ENCODE data around the gene PRM1. TPM values are rescaled to one million over a fixed set of nuclear protein-coding genes. Genes with fewer than 3 reads are reported as not detected.

Gene PRM1
- total and polyA plus RNA-seq, 2 of the 13 experiments (the other 11 are each of a cell fraction or from before 2014, with no cell fraction given), result not detected

DNA sequence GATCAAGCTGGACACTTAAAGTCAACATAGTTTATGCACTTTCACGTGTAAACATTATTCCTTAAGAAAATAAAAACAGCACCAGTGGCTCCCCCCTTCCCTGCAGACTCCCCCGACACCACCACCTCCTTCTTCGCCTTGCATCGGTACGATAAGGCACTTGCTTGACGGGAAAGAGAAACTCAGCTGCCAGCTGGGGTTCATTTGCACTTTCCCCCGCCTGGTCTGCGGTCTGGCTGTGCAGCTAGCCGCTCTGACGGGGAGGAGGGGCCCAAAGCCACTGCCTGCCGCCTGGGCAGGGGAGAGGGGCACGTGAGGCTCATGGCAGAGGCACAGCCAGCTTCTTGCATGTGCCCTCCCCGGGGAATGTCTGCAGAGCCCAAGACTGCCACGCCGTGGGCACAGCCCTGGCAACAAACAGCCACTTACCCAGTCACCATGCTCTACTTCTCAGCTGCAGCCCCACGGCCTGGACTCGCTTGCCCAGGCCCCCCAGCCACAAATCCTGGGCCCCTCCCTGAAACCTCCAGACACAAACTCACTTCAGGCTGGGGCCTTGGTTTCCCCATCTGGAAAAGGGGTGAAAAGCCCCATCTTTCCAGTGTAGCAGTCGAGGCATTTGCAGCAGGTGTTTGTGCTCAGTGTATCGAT is 16.5 kb upstream of the PRM1 start (continued):
- TF ChIP-seq ZSCAN25 (CRISPR knock-in tag; IDR thresholded peaks at IDR 0.05) (peak; percentile 84), SP2 (CRISPR knock-in tag; IDR thresholded peaks at IDR 0.05) (no peak), EHMT2 (IDR thresholded peaks at IDR 0.05; ENCODE audit: borderline replicate concordance, low read depth, low read length) (no peak), ZFP90 (CRISPR knock-in tag; IDR thresholded peaks at IDR 0.05; ENCODE audit: borderline replicate concordance) (peak; percentile 85; the same call in 1 of the 2 replicates), HNRNPK (IDR thresholded peaks at IDR 0.05; ENCODE audit: low read depth, low read length, poor library complexity, severe bottlenecking) (no peak), ZNF724P (CRISPR knock-in tag; IDR thresholded peaks at IDR 0.05; ENCODE audit: borderline replicate concordance) (peak; percentile 72), ZNF205 (CRISPR knock-in tag; IDR thresholded peaks at IDR 0.05) (no peak), ZNF879 (CRISPR knock-in tag; IDR thresholded peaks at IDR 0.05) (no peak; the same call in 1 of the 2 replicates), POLR2AphosphoS2 (IDR thresholded peaks at IDR 0.05; ENCODE audit: low read depth, low read length) (no peak), NR3C1 (CRISPR knock-in tag; IDR thresholded peaks at IDR 0.05) (no peak), KAT2B (IDR thresholded peaks at IDR 0.05; ENCODE audit: borderline replicate concordance, low read depth, low read length) (no peak), PCBP1 (IDR thresholded peaks at IDR 0.05; ENCODE audit: borderline replicate concordance, low read depth, low read length) (peak; percentile 92), HOXA9 (CRISPR knock-in tag; IDR thresholded peaks at IDR 0.05; ENCODE audit: borderline replicate concordance) (no peak), ZNF367 (CRISPR knock-in tag; IDR thresholded peaks at IDR 0.05; ENCODE audit: borderline replicate concordance) (no peak), GLI4 (CRISPR knock-in tag; IDR thresholded peaks at IDR 0.05; ENCODE audit: borderline replicate concordance) (peak; percentile 75; the same call in 1 of the 2 replicates), TGIF2 (CRISPR knock-in tag; IDR thresholded peaks at IDR 0.05) (0 out of 2 replicates have a peak, but pooled peaks have one; percentile 74), ZNF556 (CRISPR knock-in tag; IDR thresholded peaks at IDR 0.05; ENCODE audit: borderline replicate concordance) (no peak; the same call in none of the 2 replicates), ZNF790 (CRISPR knock-in tag; IDR thresholded peaks at IDR 0.05; ENCODE audit: borderline replicate concordance) (peak; percentile 46; the same call in 1 of the 2 replicates)
- TF ChIP-seq, protein P1, sequence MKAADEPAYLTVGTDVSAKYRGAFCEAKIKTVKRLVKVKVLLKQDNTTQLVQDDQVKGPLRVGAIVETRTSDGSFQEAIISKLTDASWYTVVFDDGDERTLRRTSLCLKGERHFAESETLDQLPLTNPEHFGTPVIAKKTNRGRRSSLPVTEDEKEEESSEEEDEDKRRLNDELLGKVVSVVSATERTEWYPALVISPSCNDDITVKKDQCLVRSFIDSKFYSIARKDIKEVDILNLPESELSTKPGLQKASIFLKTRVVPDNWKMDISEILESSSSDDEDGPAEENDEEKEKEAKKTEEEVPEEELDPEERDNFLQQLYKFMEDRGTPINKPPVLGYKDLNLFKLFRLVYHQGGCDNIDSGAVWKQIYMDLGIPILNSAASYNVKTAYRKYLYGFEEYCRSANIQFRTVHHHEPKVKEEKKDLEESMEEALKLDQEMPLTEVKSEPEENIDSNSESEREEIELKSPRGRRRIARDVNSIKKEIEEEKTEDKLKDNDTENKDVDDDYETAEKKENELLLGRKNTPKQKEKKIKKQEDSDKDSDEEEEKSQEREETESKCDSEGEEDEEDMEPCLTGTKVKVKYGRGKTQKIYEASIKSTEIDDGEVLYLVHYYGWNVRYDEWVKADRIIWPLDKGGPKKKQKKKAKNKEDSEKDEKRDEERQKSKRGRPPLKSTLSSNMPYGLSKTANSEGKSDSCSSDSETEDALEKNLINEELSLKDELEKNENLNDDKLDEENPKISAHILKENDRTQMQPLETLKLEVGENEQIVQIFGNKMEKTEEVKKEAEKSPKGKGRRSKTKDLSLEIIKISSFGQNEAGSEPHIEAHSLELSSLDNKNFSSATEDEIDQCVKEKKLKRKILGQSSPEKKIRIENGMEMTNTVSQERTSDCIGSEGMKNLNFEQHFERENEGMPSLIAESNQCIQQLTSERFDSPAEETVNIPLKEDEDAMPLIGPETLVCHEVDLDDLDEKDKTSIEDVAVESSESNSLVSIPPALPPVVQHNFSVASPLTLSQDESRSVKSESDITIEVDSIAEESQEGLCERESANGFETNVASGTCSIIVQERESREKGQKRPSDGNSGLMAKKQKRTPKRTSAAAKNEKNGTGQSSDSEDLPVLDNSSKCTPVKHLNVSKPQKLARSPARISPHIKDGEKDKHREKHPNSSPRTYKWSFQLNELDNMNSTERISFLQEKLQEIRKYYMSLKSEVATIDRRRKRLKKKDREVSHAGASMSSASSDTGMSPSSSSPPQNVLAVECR (CRISPR knock-in tag; IDR thresholded peaks at IDR 0.05; ENCODE audit: borderline replicate concordance), result peak; percentile 59
- TF ChIP-seq, protein P2, sequence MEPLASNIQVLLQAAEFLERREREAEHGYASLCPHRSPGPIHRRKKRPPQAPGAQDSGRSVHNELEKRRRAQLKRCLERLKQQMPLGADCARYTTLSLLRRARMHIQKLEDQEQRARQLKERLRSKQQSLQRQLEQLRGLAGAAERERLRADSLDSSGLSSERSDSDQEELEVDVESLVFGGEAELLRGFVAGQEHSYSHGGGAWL (CRISPR knock-in tag; IDR thresholded peaks at IDR 0.05), result peak; percentile 28; the same call in 1 of the 2 replicates
- TF ChIP-seq, protein P3, sequence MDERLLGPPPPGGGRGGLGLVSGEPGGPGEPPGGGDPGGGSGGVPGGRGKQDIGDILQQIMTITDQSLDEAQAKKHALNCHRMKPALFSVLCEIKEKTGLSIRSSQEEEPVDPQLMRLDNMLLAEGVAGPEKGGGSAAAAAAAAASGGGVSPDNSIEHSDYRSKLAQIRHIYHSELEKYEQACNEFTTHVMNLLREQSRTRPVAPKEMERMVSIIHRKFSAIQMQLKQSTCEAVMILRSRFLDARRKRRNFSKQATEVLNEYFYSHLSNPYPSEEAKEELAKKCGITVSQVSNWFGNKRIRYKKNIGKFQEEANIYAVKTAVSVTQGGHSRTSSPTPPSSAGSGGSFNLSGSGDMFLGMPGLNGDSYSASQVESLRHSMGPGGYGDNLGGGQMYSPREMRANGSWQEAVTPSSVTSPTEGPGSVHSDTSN (CRISPR knock-in tag; IDR thresholded peaks at IDR 0.05), result no peak
- TF ChIP-seq, protein P4, sequence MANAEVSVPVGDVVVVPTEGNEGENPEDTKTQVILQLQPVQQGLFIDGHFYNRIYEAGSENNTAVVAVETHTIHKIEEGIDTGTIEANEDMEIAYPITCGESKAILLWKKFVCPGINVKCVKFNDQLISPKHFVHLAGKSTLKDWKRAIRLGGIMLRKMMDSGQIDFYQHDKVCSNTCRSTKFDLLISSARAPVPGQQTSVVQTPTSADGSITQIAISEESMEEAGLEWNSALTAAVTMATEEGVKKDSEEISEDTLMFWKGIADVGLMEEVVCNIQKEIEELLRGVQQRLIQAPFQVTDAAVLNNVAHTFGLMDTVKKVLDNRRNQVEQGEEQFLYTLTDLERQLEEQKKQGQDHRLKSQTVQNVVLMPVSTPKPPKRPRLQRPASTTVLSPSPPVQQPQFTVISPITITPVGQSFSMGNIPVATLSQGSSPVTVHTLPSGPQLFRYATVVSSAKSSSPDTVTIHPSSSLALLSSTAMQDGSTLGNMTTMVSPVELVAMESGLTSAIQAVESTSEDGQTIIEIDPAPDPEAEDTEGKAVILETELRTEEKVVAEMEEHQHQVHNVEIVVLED (CRISPR knock-in tag; IDR thresholded peaks at IDR 0.05; ENCODE audit: borderline replicate concordance), result peak; percentile 58
